Erythroblast (primary cell): ENCODE data around the gene ERN1.

Experiments used
- GATA1 ChIP-seq: IDR thresholded peaks from 2 replicates; pipeline ENCODE4 v1.6.1; 2011; ENCODE audit warnings: low read depth, mild to moderate bottlenecking, control low read depth, low read length, moderate library complexity
- POLR2A ChIP-seq: IDR thresholded peaks from 2 replicates; pipeline ENCODE4 v1.6.1; 2011; ENCODE audit warnings: mild to moderate bottlenecking, low read length

GRCh38 chr17:64041912-64042311, 88.0 kb downstream of the ERN1 start:
- TF ChIP-seq POLR2A = no peak
- TF ChIP-seq GATA1 = no peak
